Cardiac fibroblast (primary cell): ENCODE measurements around the gene PYGL.

Experiments
- DNase-seq, 2 donors: peaks; one replicate each; pipeline versions ENCODE4 v3.0.0 to v3.0.0-alpha.2; 2010; ENCODE audit warnings: low read depth in 2 of 2
- H3K4me3 ChIP-seq, 2 donors: replicated peaks in 1 of 2; 1 replicate in 1 of 2; 2 replicates in 1 of 2; pipeline ENCODE4 v1.5.1; 2011; ENCODE audit warnings: low read depth in 2 of 2, low read length in 2 of 2, mild to moderate bottlenecking in 2 of 2, moderate library complexity in 1 of 2
- CTCF ChIP-seq: IDR thresholded peaks from one replicate; pipeline ENCODE4 v1.5.1; 2011; ENCODE audit warnings: low read depth, mild to moderate bottlenecking, low read length, inconsistent platforms

The PYGL gene

GRCh38 chr14:50954811-50955372, 10.6 kb upstream of the PYGL start:
- no peak overlapping the region for H3K4me3 ChIP-seq
- peak; percentile 79 to 86 for DNase-seq

GRCh38 chr14:50953502-50953901, 9.2 kb upstream of the PYGL start:
- DNase-seq, result no peak
- TF ChIP-seq CTCF, result no peak

More at GRCh38 chr14:50954811-50955372, 10.6 kb upstream of the PYGL start:
- peak; percentile 74 for TF ChIP-seq CTCF

GRCh38 chr14:50951032-50951431, 6.7 kb upstream of the PYGL start:
- H3K4me3 ChIP-seq, result no peak overlapping the region
- TF ChIP-seq CTCF, result no peak
- DNase-seq, result no peak

More at GRCh38 chr14:50953502-50953901, 9.2 kb upstream of the PYGL start:
- H3K4me3 ChIP-seq, result no peak overlapping the region

GRCh38 chr14:50948205-50948604, 3.9 kb upstream of the PYGL start:
- DNase-seq, result no peak
- no peak overlapping the region for H3K4me3 ChIP-seq
- no peak for TF ChIP-seq CTCF

GRCh38 chr14:50947446-50947845, 3.2 kb upstream of the PYGL start:
- H3K4me3 ChIP-seq, result no peak overlapping the region
- peak in 1 of 2 donors; percentile 20 for DNase-seq
- no peak for TF ChIP-seq CTCF

GRCh38 chr14:50946234-50946935, 2.1 kb upstream of the PYGL start:
- no peak for DNase-seq
- no peak overlapping the region for H3K4me3 ChIP-seq
- TF ChIP-seq CTCF, result no peak
